ENCODE measurements around the gene MRPL17.

The MRPL17 gene

GRCh38 chr11:6666302-6667183 is 16.6 kb downstream of the MRPL17 start:
- no peaks in the 10 kb centered on the region for H3K36me3 ChIP-seq (ENCODE audit: control insufficient read depth in 2 of 2, insufficient read depth in 2 of 2, low read length in 2 of 2)

GRCh38 chr11:6664551-6664950 is 18.6 kb downstream of the MRPL17 start:
- no peak overlapping the region for H3K27ac ChIP-seq (ENCODE audit: low read length)
- H3K36me3 ChIP-seq (ENCODE audit: control insufficient read depth in 2 of 2, insufficient read depth in 2 of 2, low read length in 2 of 2), result no peaks in the 10 kb centered on the region
- H3K4me3 ChIP-seq (ENCODE audit: low read length in 2 of 2), result no peak overlapping the region
- H3K4me1 ChIP-seq (ENCODE audit: control insufficient read depth, insufficient read depth, low read length), result peaks cover 7% of the 10 kb centered on the region
- no peak overlapping the region for H3K9ac ChIP-seq (ENCODE audit: low read length in 2 of 2)
- H3K9me3 ChIP-seq (ENCODE audit: control insufficient read depth in 2 of 2, low read length in 2 of 2), result no peaks in the 10 kb centered on the region
- no peaks in the 10 kb centered on the region for H3K27me3 ChIP-seq (ENCODE audit: control insufficient read depth in 1 of 2, insufficient read depth in 2 of 2, low read length in 2 of 2)

More at GRCh38 chr11:6666302-6667183, 16.6 kb downstream of the MRPL17 start:
- Histone ChIP-seq H3K4me1 (ENCODE audit: control insufficient read depth, insufficient read depth, low read length) (peaks cover 7% of the 10 kb centered on the region), H3K27me3 (ENCODE audit: control insufficient read depth in 1 of 2, insufficient read depth in 2 of 2, low read length in 2 of 2) (no peaks in the 10 kb centered on the region), H3K27ac (ENCODE audit: low read length) (no peak overlapping the region), H3K9me3 (ENCODE audit: control insufficient read depth in 2 of 2, low read length in 2 of 2) (no peaks in the 10 kb centered on the region), H3K9ac (ENCODE audit: low read length in 2 of 2) (no peak overlapping the region), H3K4me3 (ENCODE audit: low read length in 2 of 2) (no peak overlapping the region)

GRCh38 chr11:6663794-6664469 is 19.2 kb downstream of the MRPL17 start:
- Histone ChIP-seq H3K27me3 (ENCODE audit: control insufficient read depth in 1 of 2, insufficient read depth in 2 of 2, low read length in 2 of 2) (no peaks in the 10 kb centered on the region), H3K9me3 (ENCODE audit: control insufficient read depth in 2 of 2, low read length in 2 of 2) (no peaks in the 10 kb centered on the region), H3K27ac (ENCODE audit: low read length) (peak overlapping the region; percentile 46), H3K4me3 (ENCODE audit: low read length in 2 of 2) (no peak overlapping the region), H3K4me1 (ENCODE audit: control insufficient read depth, insufficient read depth, low read length) (peaks cover 7% of the 10 kb centered on the region), H3K36me3 (ENCODE audit: control insufficient read depth in 2 of 2, insufficient read depth in 2 of 2, low read length in 2 of 2) (no peaks in the 10 kb centered on the region), H3K9ac (ENCODE audit: low read length in 2 of 2) (peak overlapping the region in 1 of 2 donors; percentile 7)

- Histone ChIP-seq H3K4me1 (ENCODE audit: control insufficient read depth, insufficient read depth, low read length) (peaks cover 16% of the 10 kb centered on the region), H3K9ac (ENCODE audit: low read length in 2 of 2) (no peak overlapping the region), H3K27me3 (ENCODE audit: control insufficient read depth in 1 of 2, insufficient read depth in 2 of 2, low read length in 2 of 2) (no peaks in the 10 kb centered on the region), H3K9me3 (ENCODE audit: control insufficient read depth in 2 of 2, low read length in 2 of 2) (no peaks in the 10 kb centered on the region), H3K4me3 (ENCODE audit: low read length in 2 of 2) (no peak overlapping the region), H3K27ac (ENCODE audit: low read length) (no peak overlapping the region), H3K36me3 (ENCODE audit: control insufficient read depth in 2 of 2, insufficient read depth in 2 of 2, low read length in 2 of 2) (no peaks in the 10 kb centered on the region)
Observed at GRCh38 chr11:6660712-6661111, 22.4 kb downstream of the MRPL17 start.

- H3K9ac ChIP-seq (ENCODE audit: low read length in 2 of 2), result no peak overlapping the region
- H3K36me3 ChIP-seq (ENCODE audit: control insufficient read depth in 2 of 2, insufficient read depth in 2 of 2, low read length in 2 of 2), result no peaks in the 10 kb centered on the region
- no peak overlapping the region for H3K27ac ChIP-seq (ENCODE audit: low read length)
- H3K27me3 ChIP-seq (ENCODE audit: control insufficient read depth in 1 of 2, insufficient read depth in 2 of 2, low read length in 2 of 2), result no peaks in the 10 kb centered on the region
- H3K4me3 ChIP-seq (ENCODE audit: low read length in 2 of 2), result no peak overlapping the region
- H3K4me1 ChIP-seq (ENCODE audit: control insufficient read depth, insufficient read depth, low read length), result peaks cover 24% of the 10 kb centered on the region
- H3K9me3 ChIP-seq (ENCODE audit: control insufficient read depth in 2 of 2, low read length in 2 of 2), result no peaks in the 10 kb centered on the region
Observed at GRCh38 chr11:6658647-6659046, 24.5 kb downstream of the MRPL17 start.

GRCh38 chr11:6657346-6657745 is 25.8 kb downstream of the MRPL17 start:
- no peaks in the 10 kb centered on the region for H3K27me3 ChIP-seq (ENCODE audit: control insufficient read depth in 1 of 2, insufficient read depth in 2 of 2, low read length in 2 of 2)
- H3K27ac ChIP-seq (ENCODE audit: low read length), result no peak overlapping the region
- no peaks in the 10 kb centered on the region for H3K36me3 ChIP-seq (ENCODE audit: control insufficient read depth in 2 of 2, insufficient read depth in 2 of 2, low read length in 2 of 2)
- no peak overlapping the region for H3K9ac ChIP-seq (ENCODE audit: low read length in 2 of 2)
- H3K9me3 ChIP-seq (ENCODE audit: control insufficient read depth in 2 of 2, low read length in 2 of 2), result no peaks in the 10 kb centered on the region
- peaks cover 23% of the 10 kb centered on the region for H3K4me1 ChIP-seq (ENCODE audit: control insufficient read depth, insufficient read depth, low read length)
- no peak overlapping the region for H3K4me3 ChIP-seq (ENCODE audit: low read length in 2 of 2)

- no peaks in the 10 kb centered on the region for H3K9me3 ChIP-seq (ENCODE audit: control insufficient read depth in 2 of 2, low read length in 2 of 2)
- no peak overlapping the region for H3K4me3 ChIP-seq (ENCODE audit: low read length in 2 of 2)
- H3K36me3 ChIP-seq (ENCODE audit: control insufficient read depth in 2 of 2, insufficient read depth in 2 of 2, low read length in 2 of 2), result no peaks in the 10 kb centered on the region
- no peak overlapping the region for H3K9ac ChIP-seq (ENCODE audit: low read length in 2 of 2)
- H3K27ac ChIP-seq (ENCODE audit: low read length), result no peak overlapping the region
- peaks cover 23% of the 10 kb centered on the region for H3K4me1 ChIP-seq (ENCODE audit: control insufficient read depth, insufficient read depth, low read length)
- no peaks in the 10 kb centered on the region for H3K27me3 ChIP-seq (ENCODE audit: control insufficient read depth in 1 of 2, insufficient read depth in 2 of 2, low read length in 2 of 2)
Observed at GRCh38 chr11:6656936-6657335, 26.2 kb downstream of the MRPL17 start.

GRCh38 chr11:6656584-6656915 is 26.6 kb downstream of the MRPL17 start:
- peak overlapping the region; percentile 66 to 77 for H3K4me3 ChIP-seq (ENCODE audit: low read length in 2 of 2)
- no peaks in the 10 kb centered on the region for H3K27me3 ChIP-seq (ENCODE audit: control insufficient read depth in 1 of 2, insufficient read depth in 2 of 2, low read length in 2 of 2)
- H3K9ac ChIP-seq (ENCODE audit: low read length in 2 of 2), result peak overlapping the region; percentile 85 to 89

GRCh38 chr11:6655790-6656583 is 27.2 kb downstream of the MRPL17 start, which contains the start of gene DCHS1:
TSS of gene DCHS1 (minus strand) at chr11:6655809. CDS start at chr11:6641613, 14,196 bp downstream.
- Histone ChIP-seq H3K4me1 (ENCODE audit: control insufficient read depth, insufficient read depth, low read length) (peaks cover 23% of the 10 kb centered on the region), H3K4me3 (ENCODE audit: low read length in 2 of 2) (peak within 1 kb of the TSS; percentile 83 to 84), H3K36me3 (ENCODE audit: control insufficient read depth in 2 of 2, insufficient read depth in 2 of 2, low read length in 2 of 2) (no peaks in the 10 kb centered on the region), H3K27me3 (ENCODE audit: control insufficient read depth in 1 of 2, insufficient read depth in 2 of 2, low read length in 2 of 2) (no peaks in the 10 kb centered on the region), H3K27ac (ENCODE audit: low read length) (peak within 1 kb of the TSS; percentile 73), H3K9ac (ENCODE audit: low read length in 2 of 2) (peak within 1 kb of the TSS; percentile 85 to 89), H3K9me3 (ENCODE audit: control insufficient read depth in 2 of 2, low read length in 2 of 2) (no peaks in the 10 kb centered on the region)

More at GRCh38 chr11:6656584-6656915, 26.6 kb downstream of the MRPL17 start:
- no peaks in the 10 kb centered on the region for H3K9me3 ChIP-seq (ENCODE audit: control insufficient read depth in 2 of 2, low read length in 2 of 2)
- peak overlapping the region; percentile 62 for H3K27ac ChIP-seq (ENCODE audit: low read length)
- H3K4me1 ChIP-seq (ENCODE audit: control insufficient read depth, insufficient read depth, low read length), result peaks cover 23% of the 10 kb centered on the region
- no peaks in the 10 kb centered on the region for H3K36me3 ChIP-seq (ENCODE audit: control insufficient read depth in 2 of 2, insufficient read depth in 2 of 2, low read length in 2 of 2)

- Histone ChIP-seq H3K4me3 (ENCODE audit: low read length in 2 of 2) (peak overlapping the region; percentile 83 to 84), H3K36me3 (ENCODE audit: control insufficient read depth in 2 of 2, insufficient read depth in 2 of 2, low read length in 2 of 2) (no peaks in the 10 kb centered on the region), H3K9me3 (ENCODE audit: control insufficient read depth in 2 of 2, low read length in 2 of 2) (no peaks in the 10 kb centered on the region), H3K27me3 (ENCODE audit: control insufficient read depth in 1 of 2, insufficient read depth in 2 of 2, low read length in 2 of 2) (no peaks in the 10 kb centered on the region), H3K27ac (ENCODE audit: low read length) (peak overlapping the region; percentile 73), H3K4me1 (ENCODE audit: control insufficient read depth, insufficient read depth, low read length) (peaks cover 23% of the 10 kb centered on the region), H3K9ac (ENCODE audit: low read length in 2 of 2) (peak overlapping the region; percentile 55 to 83)
Observed at GRCh38 chr11:6655020-6655789, 27.9 kb downstream of the MRPL17 start.
